Testis (tissue), 3 donors: Measurements from ENCODE around the gene ETFA. TPM values are rescaled to one million over a fixed set of nuclear protein-coding genes. Genes with fewer than 3 reads are reported as not detected.

Experiments
- DNase-seq: peaks from one replicate; pipeline ENCODE4 v3.0.0-alpha.2; 2019
- H3K27ac ChIP-seq, 2 donors: fragments of 200-600 bp; sonication (generic); one replicate each; pipeline ENCODE4 v1.5.1; 2019
- H3K27me3 ChIP-seq: fragments of 200-600 bp; sonication (generic); one replicate; pipeline ENCODE4 v1.5.1; 2019
- H3K36me3 ChIP-seq: fragments of 200-600 bp; sonication (generic); one replicate; pipeline ENCODE4 v1.5.1; 2017; ENCODE audit warnings: low read depth; ENCODE audit errors: missing control alignments
- H3K4me1 ChIP-seq: fragments of 200-600 bp; sonication (generic); one replicate; pipeline ENCODE4 v1.5.1; 2019
- H3K4me3 ChIP-seq, 2 donors: fragments of 200-600 bp; sonication (generic); one replicate each; pipeline ENCODE4 v1.5.1; 2017 to 2019
- H3K9me3 ChIP-seq: fragments of 200-600 bp; sonication (generic); one replicate; pipeline ENCODE4 v1.5.1; 2017
- POLR2A ChIP-seq: fragments of 450-650 bp; IDR thresholded peaks from one replicate; pipeline ENCODE4 v1.6.1; 2017; ENCODE audit warnings: antibody characterized with exemption, mild to moderate bottlenecking, moderate library complexity
- WGBS, 2 donors: methylation state at CpG; one replicate each; pipeline ENCODE4 v1.1.5; 2018; 5-methylcytosine and 5-hydroxymethylcytosine counted together
- intact Hi-C: fragments of 100-400 bp; cut with DNase I; formaldehyde crosslinking; loops from one replicate; pipeline ENCODE4 v1.15.1; 2023; ENCODE audit warnings: low total_unique reads
- polyA plus RNA-seq: library from polyadenylated mRNA; stranded (reverse); fragments of 350-450 nt; fragmentation: Illumina TruSeq; extraction: RNeasy Lipid Tissue Mini Kit (QIAGEN cat#74804); gene quantifications from one replicate; pipeline ENCODE4 v1.2.3, GENCODE V29; 2014; ENCODE audit warnings: low read depth, low replicate concordance; ENCODE audit not compliant: insufficient read depth
- total RNA-seq, 2 donors: library from RNA; depleted of rRNA; stranded (reverse); fragments of >200 nt; gene quantifications; one replicate each; pipeline ENCODE4 v1.2.3, GENCODE V29; 2016
- TF ChIP-seq, protein P1 (sequence below), 3 experiments: fragments of 450-650 bp in 2 of 3; fragments of 200-600 bp in 1 of 3; sonication (generic) in 1 of 3; IDR thresholded peaks; one replicate each; pipeline ENCODE4 v1.5.1; 2016 to 2019; ENCODE audit warnings: antibody characterized with exemption in 3 of 3, mild to moderate bottlenecking in 2 of 3, moderate library complexity in 1 of 3

Gene ETFA
- total and polyA plus RNA-seq, 3 donors from 2014 or later: 58.3 to 72.7 (median 72.1) TPM

DNA sequence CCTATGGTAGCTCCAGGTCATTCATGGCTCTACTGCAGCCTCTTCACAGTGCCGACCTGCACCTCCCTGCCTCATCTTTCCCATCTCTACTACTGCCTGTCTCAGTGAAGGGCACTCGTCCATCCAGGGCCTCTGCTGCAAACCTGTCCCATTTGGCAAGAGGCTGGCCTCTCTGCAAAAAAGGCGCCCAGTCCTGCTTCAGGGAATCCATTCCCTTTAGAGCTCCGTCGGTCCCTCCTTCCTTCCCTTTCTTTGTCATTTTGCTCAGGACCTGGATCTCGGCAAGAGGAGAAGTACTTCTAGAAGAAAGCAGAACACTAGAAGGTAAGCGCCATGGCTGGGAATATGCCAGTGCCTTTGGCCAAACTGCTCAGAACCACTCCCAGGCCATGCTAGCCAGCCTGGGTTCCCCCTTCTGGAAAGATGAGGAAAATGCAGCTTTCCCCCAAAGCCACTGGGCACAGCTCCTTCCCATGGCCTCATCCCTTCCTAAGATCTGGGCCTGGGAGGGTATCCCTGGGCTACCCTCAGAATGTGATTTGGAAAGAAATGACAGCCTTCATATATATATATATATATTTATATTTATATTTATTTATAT lies 18.9 kb upstream of the ETFA start:
- Histone ChIP-seq H3K9me3 (no peaks in the 10 kb centered on the region), H3K27me3 (peaks cover 3% of the 10 kb centered on the region), H3K4me1 (no peaks in the 10 kb centered on the region), H3K36me3 (no peaks in the 10 kb centered on the region), H3K4me3 (no peak overlapping the region), H3K27ac (no peak overlapping the region)
- DNase-seq: peak; percentile 72
- intact Hi-C loops: no loop called here
- no peak for TF ChIP-seq POLR2A
- TF ChIP-seq, protein P1, sequence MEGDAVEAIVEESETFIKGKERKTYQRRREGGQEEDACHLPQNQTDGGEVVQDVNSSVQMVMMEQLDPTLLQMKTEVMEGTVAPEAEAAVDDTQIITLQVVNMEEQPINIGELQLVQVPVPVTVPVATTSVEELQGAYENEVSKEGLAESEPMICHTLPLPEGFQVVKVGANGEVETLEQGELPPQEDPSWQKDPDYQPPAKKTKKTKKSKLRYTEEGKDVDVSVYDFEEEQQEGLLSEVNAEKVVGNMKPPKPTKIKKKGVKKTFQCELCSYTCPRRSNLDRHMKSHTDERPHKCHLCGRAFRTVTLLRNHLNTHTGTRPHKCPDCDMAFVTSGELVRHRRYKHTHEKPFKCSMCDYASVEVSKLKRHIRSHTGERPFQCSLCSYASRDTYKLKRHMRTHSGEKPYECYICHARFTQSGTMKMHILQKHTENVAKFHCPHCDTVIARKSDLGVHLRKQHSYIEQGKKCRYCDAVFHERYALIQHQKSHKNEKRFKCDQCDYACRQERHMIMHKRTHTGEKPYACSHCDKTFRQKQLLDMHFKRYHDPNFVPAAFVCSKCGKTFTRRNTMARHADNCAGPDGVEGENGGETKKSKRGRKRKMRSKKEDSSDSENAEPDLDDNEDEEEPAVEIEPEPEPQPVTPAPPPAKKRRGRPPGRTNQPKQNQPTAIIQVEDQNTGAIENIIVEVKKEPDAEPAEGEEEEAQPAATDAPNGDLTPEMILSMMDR (IDR thresholded peaks at IDR 0.05): peak in 2 of 3 experiments; percentile 23 to 38
- 65 to 79% methylated on average over 7 of the region's 7 CpGs for WGBS, 2 donors

DNA sequence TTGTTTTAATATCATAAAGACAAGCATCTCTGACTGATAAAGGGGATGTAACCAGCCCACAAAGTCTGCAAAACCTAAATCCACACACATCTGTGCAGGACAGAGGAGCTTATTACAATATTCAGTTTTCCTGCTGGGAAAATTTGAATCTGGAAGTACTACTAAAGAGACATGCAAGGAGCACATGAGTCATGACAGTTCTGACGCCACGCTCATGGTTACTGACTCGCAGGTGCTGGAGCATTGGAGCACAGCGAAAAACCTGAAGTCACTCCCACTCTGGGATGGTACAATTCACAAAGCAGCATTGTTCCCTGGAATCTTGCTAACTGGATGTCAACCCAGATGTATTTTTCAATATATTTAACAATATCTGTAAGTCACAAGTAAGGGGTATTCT lies 17.7 kb upstream of the ETFA start:
- no peak overlapping the region for H3K27ac ChIP-seq
- intact Hi-C loops: no loop called here
- no peaks in the 10 kb centered on the region for H3K36me3 ChIP-seq
- TF ChIP-seq, protein P1 (IDR thresholded peaks at IDR 0.05): no peak
- no peak overlapping the region for H3K4me3 ChIP-seq
- H3K27me3 ChIP-seq: no peaks in the 10 kb centered on the region
- no peaks in the 10 kb centered on the region for H3K9me3 ChIP-seq
- H3K4me1 ChIP-seq: no peaks in the 10 kb centered on the region
- 73 to 91% methylated on average over 4 of the region's 4 CpGs for WGBS, 2 donors
- no peak for DNase-seq

DNA sequence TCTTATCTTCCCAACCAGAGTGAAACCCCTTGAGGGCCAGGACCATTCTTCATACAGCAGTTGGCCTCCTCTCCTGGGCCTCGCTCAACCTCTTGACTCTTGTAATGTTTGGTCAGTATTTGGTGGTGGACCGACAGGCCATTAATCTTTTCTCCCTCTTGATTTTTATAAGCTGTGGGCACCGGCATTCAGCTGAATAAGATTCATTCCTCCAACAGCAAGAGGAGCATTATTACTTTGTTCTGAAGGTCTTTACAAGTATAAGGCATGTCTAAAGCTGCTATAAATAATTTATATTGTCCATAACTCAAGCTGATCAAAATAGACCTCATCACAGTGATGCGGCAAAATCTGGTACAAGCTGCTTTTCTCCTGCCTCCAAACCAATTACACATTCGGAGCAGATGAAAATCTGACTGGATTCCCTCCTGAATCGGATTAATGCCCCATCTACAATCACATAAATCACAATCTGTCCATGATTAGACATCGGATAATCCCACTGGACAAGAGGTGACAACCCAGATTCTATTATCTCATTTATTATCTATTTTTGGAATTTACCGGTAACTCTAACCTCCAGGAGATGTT lies 16.9 kb upstream of the ETFA start:
- TF ChIP-seq, protein P1 (IDR thresholded peaks at IDR 0.05): no peak
- H3K4me1 ChIP-seq: no peaks in the 10 kb centered on the region
- no peaks in the 10 kb centered on the region for H3K36me3 ChIP-seq
- intact Hi-C loops: no loop called here
- no peaks in the 10 kb centered on the region for H3K27me3 ChIP-seq
- no peak overlapping the region for H3K27ac ChIP-seq
- no peak overlapping the region for H3K4me3 ChIP-seq
- WGBS, 2 donors: 89 to 91% methylated on average over 8 of the region's 8 CpGs
- no peak for DNase-seq
- H3K9me3 ChIP-seq: no peaks in the 10 kb centered on the region

DNA sequence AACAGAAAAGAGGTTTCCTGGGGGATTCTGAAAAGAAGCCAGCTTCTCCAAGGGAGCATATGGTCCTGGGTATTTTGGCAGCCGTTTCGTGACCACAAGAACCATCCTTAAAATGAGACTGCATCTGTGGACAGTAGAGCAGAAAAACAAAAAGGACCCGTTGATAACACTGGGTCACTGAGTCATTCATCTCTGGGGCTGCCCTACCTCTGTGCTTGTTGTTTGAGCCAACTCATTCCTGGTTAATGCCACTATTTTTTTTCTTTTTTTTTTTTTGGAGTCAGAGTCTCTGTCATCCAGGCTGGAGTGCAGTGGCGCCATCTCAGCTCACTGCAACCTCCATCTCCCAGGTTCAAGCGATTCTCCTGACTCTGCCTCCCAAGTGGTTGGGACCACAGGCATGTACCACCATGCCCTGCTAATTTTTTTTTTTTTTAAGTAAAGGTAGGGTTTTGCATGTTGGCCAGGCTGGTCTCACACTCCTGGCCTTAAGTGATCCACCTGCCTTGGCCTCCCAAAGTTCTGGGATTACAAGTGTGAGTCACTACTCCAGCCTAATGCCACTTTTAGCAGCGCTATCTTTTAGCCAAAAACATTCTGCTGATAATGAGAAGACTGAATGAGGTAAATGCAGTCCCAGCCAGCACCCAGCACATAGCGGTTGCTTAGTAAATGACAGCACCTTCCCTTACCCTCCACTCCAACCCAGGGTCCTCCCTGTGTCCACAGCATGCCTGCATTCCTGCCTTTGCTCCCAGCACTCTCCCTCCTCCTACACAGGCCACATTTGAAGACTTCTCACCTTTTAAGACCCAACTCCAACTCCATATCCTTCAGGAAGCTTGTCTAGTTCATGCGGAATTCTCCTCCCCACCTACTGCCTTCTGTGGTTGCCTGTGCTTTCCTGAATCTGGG lies 16.2 kb upstream of the ETFA start:
- H3K4me1 ChIP-seq: no peaks in the 10 kb centered on the region
- no peaks in the 10 kb centered on the region for H3K27me3 ChIP-seq
- no peaks in the 10 kb centered on the region for H3K36me3 ChIP-seq
- intact Hi-C loops: no loop called here
- TF ChIP-seq POLR2A: no peak
- TF ChIP-seq, protein P1 (IDR thresholded peaks at IDR 0.05): no peak
- no peak overlapping the region for H3K4me3 ChIP-seq
- H3K9me3 ChIP-seq: no peaks in the 10 kb centered on the region
- no peak overlapping the region for H3K27ac ChIP-seq
- DNase-seq: no peak
- whole genome bisulfite sequencing, 2 donors: 89 to 90% methylated on average over 8 of the region's 8 CpGs
